GM21447 (cell line): ENCODE data around the gene SFSWAP.
"Not testable (repeated sequence)": the region's sequence is repeated elsewhere in the genome, so short reads cannot be mapped to it uniquely, and the experiment has no call there.

ENCODE experiments used
- ATAC-seq: cut with Tn5 transposase; IDR thresholded peaks from one replicate; pipeline ENCODE4 v1.9.1; 2021; ENCODE audit not compliant: unreplicated experiment

SFSWAP gene

GRCh38 chr12:131806674-131807073 lies 95.8 kb downstream of the SFSWAP start:
- no peak for ATAC-seq

- no peak for ATAC-seq
Measured at GRCh38 chr12:131808744-131809371, 98.0 kb downstream of the SFSWAP start.

- not testable (repeated sequence) for ATAC-seq
Measured at GRCh38 chr12:131809476-131810254, 98.8 kb downstream of the SFSWAP start.

- no peak for ATAC-seq
Measured at GRCh38 chr12:131810726-131811125, 99.8 kb downstream of the SFSWAP start.

- no peak for ATAC-seq
Measured at GRCh38 chr12:131815131-131815530, 104.2 kb downstream of the SFSWAP start.

- ATAC-seq = no peak
Measured at GRCh38 chr12:131816495-131816894, 105.6 kb downstream of the SFSWAP start.

GRCh38 chr12:131817241-131817640 lies 106.4 kb downstream of the SFSWAP start:
- ATAC-seq = no peak

GRCh38 chr12:131818821-131819585 lies 108.1 kb downstream of the SFSWAP start:
- ATAC-seq = no peak

GRCh38 chr12:131824450-131824849 lies 113.6 kb downstream of the SFSWAP start:
- no peak for ATAC-seq

GRCh38 chr12:131825146-131825892 lies 114.4 kb downstream of the SFSWAP start:
- ATAC-seq = no peak

GRCh38 chr12:131826097-131826928 lies 115.4 kb downstream of the SFSWAP start:
- no peak for ATAC-seq

- ATAC-seq = no peak
Measured at GRCh38 chr12:131827961-131828534, 117.2 kb downstream of the SFSWAP start, which contains the start of gene MMP17. Gene MMP17 (plus strand): TSS chr12:131828393. CDS start chr12:131828495, 102 bp downstream.

GRCh38 chr12:131828671-131829355 lies 117.9 kb downstream of the SFSWAP start:
- no peak for ATAC-seq

GRCh38 chr12:131829356-131829747 lies 118.5 kb downstream of the SFSWAP start:
- ATAC-seq = no peak

- ATAC-seq = no peak
Measured at GRCh38 chr12:131829791-131830334, 119.0 kb downstream of the SFSWAP start.

- ATAC-seq = no peak
Measured at GRCh38 chr12:131830335-131830913, 119.5 kb downstream of the SFSWAP start.

GRCh38 chr12:131830914-131831571 lies 120.2 kb downstream of the SFSWAP start:
- no peak for ATAC-seq

- no peak for ATAC-seq
Measured at GRCh38 chr12:131831635-131832041, 120.7 kb downstream of the SFSWAP start.
